ENCODE measurements around the gene RBL1.

The RBL1 gene

DNA sequence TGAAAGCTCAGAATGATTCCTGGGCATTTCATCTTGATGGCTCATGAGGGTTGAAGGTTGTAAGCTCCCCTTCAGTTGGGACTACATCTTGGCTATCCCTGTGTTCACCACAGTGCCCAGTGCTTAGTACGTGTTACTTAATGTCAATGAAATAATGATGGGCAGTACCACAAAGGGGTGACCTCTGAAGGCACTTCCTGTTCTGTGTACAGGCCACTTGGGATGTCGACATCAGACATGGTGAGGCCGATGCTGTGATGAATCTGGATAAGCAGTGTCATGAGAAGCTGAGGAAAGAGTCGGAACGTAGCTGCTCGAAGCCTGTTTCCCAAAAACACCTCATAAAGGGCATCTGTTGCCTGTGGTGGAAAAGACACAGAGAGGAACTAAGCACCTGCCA, 27.6 kb upstream of the RBL1 start:
- Histone ChIP-seq H3K27ac (no peak overlapping the region), H3K4me3 (no peak overlapping the region)
- DNase-seq (ENCODE audit: low spot score) = no peak
- TF ChIP-seq, protein P1, sequence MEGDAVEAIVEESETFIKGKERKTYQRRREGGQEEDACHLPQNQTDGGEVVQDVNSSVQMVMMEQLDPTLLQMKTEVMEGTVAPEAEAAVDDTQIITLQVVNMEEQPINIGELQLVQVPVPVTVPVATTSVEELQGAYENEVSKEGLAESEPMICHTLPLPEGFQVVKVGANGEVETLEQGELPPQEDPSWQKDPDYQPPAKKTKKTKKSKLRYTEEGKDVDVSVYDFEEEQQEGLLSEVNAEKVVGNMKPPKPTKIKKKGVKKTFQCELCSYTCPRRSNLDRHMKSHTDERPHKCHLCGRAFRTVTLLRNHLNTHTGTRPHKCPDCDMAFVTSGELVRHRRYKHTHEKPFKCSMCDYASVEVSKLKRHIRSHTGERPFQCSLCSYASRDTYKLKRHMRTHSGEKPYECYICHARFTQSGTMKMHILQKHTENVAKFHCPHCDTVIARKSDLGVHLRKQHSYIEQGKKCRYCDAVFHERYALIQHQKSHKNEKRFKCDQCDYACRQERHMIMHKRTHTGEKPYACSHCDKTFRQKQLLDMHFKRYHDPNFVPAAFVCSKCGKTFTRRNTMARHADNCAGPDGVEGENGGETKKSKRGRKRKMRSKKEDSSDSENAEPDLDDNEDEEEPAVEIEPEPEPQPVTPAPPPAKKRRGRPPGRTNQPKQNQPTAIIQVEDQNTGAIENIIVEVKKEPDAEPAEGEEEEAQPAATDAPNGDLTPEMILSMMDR (IDR thresholded peaks at IDR 0.05) = no peak

DNA sequence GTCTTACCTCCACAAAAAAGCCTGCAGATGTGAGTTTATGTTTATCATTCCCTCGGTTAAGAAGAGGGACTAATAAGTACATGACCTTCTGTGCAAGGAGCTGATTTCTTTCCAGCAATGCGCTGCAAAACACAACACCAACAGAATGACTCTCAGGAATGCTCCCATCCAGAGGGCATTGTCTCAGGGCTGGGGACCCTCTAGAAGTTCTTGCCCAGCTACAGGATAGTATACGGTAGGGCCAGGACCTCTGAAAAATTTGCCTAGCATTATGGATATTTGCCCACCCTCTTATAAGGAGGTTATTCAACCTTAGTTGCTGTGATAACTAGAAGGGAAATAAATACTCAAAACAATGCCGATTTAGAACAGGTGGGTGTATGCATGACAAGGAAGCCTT, 24.7 kb upstream of the RBL1 start:
- TF ChIP-seq, protein P1 (IDR thresholded peaks at IDR 0.05) = no peak
- Histone ChIP-seq H3K4me3 (no peak overlapping the region), H3K27ac (no peak overlapping the region)
- no peak for DNase-seq (ENCODE audit: low spot score)

DNA sequence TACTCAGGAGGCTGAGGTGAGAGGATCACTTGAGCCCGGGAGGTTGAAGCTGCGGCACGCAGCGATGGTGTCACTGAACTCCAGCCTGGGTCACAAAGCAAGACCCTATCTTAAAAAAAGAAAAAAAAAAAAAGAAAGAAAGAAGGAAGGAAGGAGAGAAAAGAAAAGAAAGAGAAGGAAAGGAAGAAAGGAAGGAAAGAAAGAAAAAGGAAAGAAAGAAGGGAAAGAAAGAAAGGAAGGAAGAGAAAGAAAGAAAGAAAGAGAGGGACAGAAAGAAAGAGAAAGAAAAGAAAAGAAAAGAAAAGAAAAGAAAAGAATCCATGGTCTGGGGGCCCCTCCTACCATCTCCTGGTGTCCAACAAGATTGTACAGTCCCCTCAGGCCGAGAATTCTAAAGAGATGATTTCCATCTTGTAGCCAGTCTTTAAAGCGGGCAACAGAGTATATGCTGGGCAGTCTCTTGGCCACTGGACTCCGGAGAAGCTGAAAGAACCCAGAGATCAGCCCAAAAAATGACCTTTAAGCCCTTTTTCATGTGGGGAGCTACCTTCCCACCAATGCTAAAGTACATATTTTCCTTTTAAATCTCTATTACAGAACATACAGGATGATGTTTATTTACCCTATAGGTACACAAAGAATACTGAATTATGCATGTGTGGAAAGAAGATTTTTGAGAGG, 23.7 kb upstream of the RBL1 start:
- no peak overlapping the region for H3K4me3 ChIP-seq
- no peak for DNase-seq (ENCODE audit: low spot score)
- H3K27ac ChIP-seq = no peak overlapping the region
- TF ChIP-seq, protein P1 (IDR thresholded peaks at IDR 0.05) = no peak

DNA sequence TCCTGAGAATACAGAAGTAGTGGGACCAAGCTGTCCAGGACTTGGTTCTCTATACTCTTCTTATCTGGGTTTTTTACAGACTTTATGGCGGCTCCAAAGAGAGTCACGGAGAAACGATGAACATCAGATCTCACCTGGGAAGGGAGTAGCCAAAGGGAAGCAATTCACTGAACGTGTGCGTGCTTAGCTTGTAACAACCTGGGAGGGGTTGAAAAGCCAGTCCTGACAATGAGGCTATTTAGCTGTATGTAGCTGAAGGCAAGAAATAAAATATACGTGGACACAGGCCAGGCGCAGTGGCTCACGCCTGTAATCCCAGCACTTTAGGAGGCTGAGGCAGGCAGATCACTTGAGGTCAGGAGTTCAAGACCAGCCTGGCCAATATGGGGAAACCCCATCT, 18.2 kb upstream of the RBL1 start:
- no peak overlapping the region for H3K4me3 ChIP-seq
- DNase-seq (ENCODE audit: low spot score) = no peak
- TF ChIP-seq, protein P1 (IDR thresholded peaks at IDR 0.05) = no peak
- H3K27ac ChIP-seq = no peak overlapping the region

DNA sequence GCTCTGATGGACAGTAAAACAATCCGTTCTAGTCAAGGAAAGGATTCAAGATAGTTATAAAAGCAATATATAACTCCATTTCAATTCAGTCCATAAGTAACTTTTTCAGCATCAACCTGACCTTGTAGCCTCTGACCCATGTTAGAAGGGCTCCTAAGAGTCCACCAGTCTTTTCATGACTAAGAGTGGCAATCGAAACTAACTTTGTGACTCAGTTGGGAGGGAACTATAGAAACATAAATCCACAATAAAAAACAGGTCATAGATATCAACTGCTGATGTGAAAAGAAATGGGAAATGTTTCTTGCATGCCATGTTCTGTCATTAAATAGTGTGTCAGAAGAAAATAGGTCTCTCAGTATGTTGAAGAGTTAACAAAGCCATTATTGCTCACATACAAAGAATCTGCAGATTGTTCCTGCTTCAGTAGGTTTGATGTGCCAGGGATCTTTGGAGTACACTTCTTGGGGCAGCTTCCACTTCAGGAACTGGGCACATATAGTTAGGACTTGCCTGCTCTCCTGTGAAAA, 16.2 kb upstream of the RBL1 start:
- TF ChIP-seq, protein P1 (IDR thresholded peaks at IDR 0.05) = no peak
- H3K27ac ChIP-seq = no peak overlapping the region
- DNase-seq (ENCODE audit: low spot score) = no peak
- H3K4me3 ChIP-seq = no peak overlapping the region

DNA sequence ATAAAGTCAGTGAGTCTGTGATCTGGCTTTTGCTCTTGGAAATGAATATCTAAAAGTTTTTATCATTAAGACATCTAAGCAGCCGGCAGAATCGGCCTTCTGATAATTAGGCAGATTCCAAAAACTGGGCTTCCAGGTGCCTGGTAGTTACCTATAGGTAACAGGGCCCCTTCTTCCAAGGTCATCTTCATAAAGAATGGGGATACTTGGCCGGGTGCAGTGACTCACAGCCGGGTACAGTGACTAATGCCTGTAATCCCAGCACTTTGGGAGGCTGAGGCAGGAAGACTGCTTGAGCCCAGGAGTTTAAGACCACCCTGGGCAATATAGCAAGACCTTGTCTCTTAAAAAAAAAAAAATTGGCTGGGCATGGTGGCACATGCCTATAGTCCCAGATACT, 12.9 kb upstream of the RBL1 start:
- no peak for DNase-seq (ENCODE audit: low spot score)
- TF ChIP-seq, protein P1 (IDR thresholded peaks at IDR 0.05) = no peak
- H3K27ac ChIP-seq = no peak overlapping the region
- H3K4me3 ChIP-seq = no peak overlapping the region

DNA sequence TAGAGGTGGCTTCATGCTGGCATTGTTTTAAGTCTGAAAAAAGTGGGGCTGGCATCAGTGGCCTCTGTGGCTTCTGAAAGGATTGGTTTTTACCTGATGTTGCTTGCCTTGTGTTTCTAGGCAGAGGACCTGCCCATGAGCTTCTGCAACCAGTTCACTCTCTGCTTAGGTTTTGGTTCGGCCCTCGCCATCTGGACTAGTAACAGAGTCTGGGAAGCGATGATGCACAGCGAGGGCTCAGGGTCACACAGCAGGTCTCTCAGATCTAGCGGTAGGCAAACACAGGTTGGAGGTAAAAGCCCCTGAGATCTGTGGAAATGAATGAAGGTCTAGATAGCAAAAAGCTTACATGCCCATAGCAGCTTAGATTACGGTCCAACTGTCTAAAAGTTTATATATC, 6.8 kb upstream of the RBL1 start:
- TF ChIP-seq, protein P1 (IDR thresholded peaks at IDR 0.05) = no peak
- DNase-seq (ENCODE audit: low spot score) = no peak
- Histone ChIP-seq H3K4me3 (no peak overlapping the region), H3K27ac (no peak overlapping the region)

Data from coronary artery (tissue), 2 donors.